OCI-LY3 (cell line): ENCODE data around the gene OARD1.

Source experiments
- H2AFZ ChIP-seq: fragments of 200-600, 300-600 bp; shearing (Covaris generic); 2 replicates; pipeline ENCODE4 v1.6.0; 2014; ENCODE audit warnings: antibody characterized with exemption, low read depth, low read length
- H3K27ac ChIP-seq: fragments of 200-600, 300-600 bp; sonication (generic); 2 replicates; pipeline ENCODE4 v1.5.1; 2014; ENCODE audit warnings: mild to moderate bottlenecking, low read length, moderate library complexity, mixed read lengths
- H3K27me3 ChIP-seq: fragments of 200-600, 300-600 bp; sonication (generic); 2 replicates; pipeline ENCODE4 v1.6.1; 2014; ENCODE audit warnings: low read depth, low read length, mixed read lengths
- H3K36me3 ChIP-seq: fragments of 200-600, 300-600 bp; sonication (generic); replicated peaks from 2 replicates; pipeline ENCODE3; 2014; ENCODE audit warnings: low read depth, low read length, mixed read lengths
- H3K4me1 ChIP-seq: fragments of 300-600, 200-600 bp; sonication (generic); 2 replicates; pipeline ENCODE4 v1.6.1; 2014; ENCODE audit warnings: low read length, mixed read lengths
- H3K4me2 ChIP-seq: fragments of 200-600, 300-600 bp; sonication (generic); 2 replicates; pipeline ENCODE4 v1.6.1; 2014; ENCODE audit warnings: low read length, mixed read lengths
- H3K4me3 ChIP-seq: fragments of 300-600, 200-600 bp; sonication (generic); 2 replicates; pipeline ENCODE4 v1.5.1; 2014; ENCODE audit warnings: antibody characterized with exemption, mild to moderate bottlenecking, low read length, moderate library complexity
- H3K79me2 ChIP-seq: fragments of 300-600, 200-600 bp; shearing (Covaris generic); 2 replicates; pipeline ENCODE4 v1.6.1; 2014; ENCODE audit warnings: mild to moderate bottlenecking, low read length, mixed read lengths
- H3K9ac ChIP-seq: fragments of 300-600, 200-600 bp; shearing (Covaris generic); 2 replicates; pipeline ENCODE4 v1.6.0; 2014; ENCODE audit warnings: mild to moderate bottlenecking, low read length, moderate library complexity
- H3K9me3 ChIP-seq: fragments of 200-600, 300-600 bp; shearing (Covaris generic); 2 replicates; pipeline ENCODE4 v1.6.1; 2014; ENCODE audit warnings: low read length, mixed read lengths; ENCODE audit not compliant: insufficient read depth
- H4K20me1 ChIP-seq: fragments of 200-600, 300-600 bp; sonication (generic); 2 replicates; pipeline ENCODE4 v1.6.1; 2016; ENCODE audit warnings: low read length, mixed read lengths; ENCODE audit not compliant: insufficient read depth
- CTCF ChIP-seq: fragments of 200-600, 300-600 bp; sonication (generic); IDR thresholded peaks from 2 replicates; pipeline ENCODE4 v1.5.1; 2014; ENCODE audit warnings: antibody characterized with exemption, low read length, low read depth
- EZH2phosphoT487 ChIP-seq: fragments of 200-600 bp; shearing (Covaris generic); IDR thresholded peaks from 2 replicates; pipeline ENCODE4 v1.6.1; 2018; ENCODE audit warnings: antibody characterized with exemption, mixed run types, low read depth

OARD1 gene

GRCh38 chr6:41097467-41098090 lies 25.4 kb upstream of the OARD1 start:
- Histone ChIP-seq H3K27me3 (no peaks in the 10 kb centered on the region), H3K4me3 (no peak overlapping the region), H3K36me3 (peaks cover 79% of the 10 kb centered on the region), H3K79me2 (no peaks in the 10 kb centered on the region), H3K9me3 (no peaks in the 10 kb centered on the region), H4K20me1 (no peaks in the 10 kb centered on the region), H3K4me1 (no peaks in the 10 kb centered on the region), H2AFZ (no peak overlapping the region), H3K9ac (no peak overlapping the region), H3K27ac (no peak overlapping the region), H3K4me2 (no peak overlapping the region)
- TF ChIP-seq CTCF (no peak), EZH2phosphoT487 (no peak)

- no peak overlapping the region for H3K4me3 ChIP-seq
- H3K36me3 ChIP-seq = peaks cover 81% of the 10 kb centered on the region
- H4K20me1 ChIP-seq = peaks cover 3% of the 10 kb centered on the region; the same call in 1 of the 2 replicates
- no peaks in the 10 kb centered on the region for H3K9me3 ChIP-seq
- TF ChIP-seq EZH2phosphoT487 = no peak
- TF ChIP-seq CTCF = no peak
- H3K27me3 ChIP-seq = no peaks in the 10 kb centered on the region
- no peak overlapping the region for H3K27ac ChIP-seq
- H3K79me2 ChIP-seq = no peaks in the 10 kb centered on the region
- no peaks in the 10 kb centered on the region for H3K4me1 ChIP-seq
- H3K4me2 ChIP-seq = no peak overlapping the region
- no peak overlapping the region for H2AFZ ChIP-seq
- H3K9ac ChIP-seq = no peak overlapping the region
These were observed 21.6 kb upstream of the OARD1 start for GRCh38 chr6:41093729-41094128.

GRCh38 chr6:41092421-41093140 lies 20.4 kb upstream of the OARD1 start:
- H3K4me3 ChIP-seq = no peak overlapping the region
- H3K79me2 ChIP-seq = no peaks in the 10 kb centered on the region; the same call in 1 of the 2 replicates
- no peak overlapping the region for H3K9ac ChIP-seq
- no peak overlapping the region for H3K27ac ChIP-seq
- H3K36me3 ChIP-seq = peaks cover 69% of the 10 kb centered on the region
- no peaks in the 10 kb centered on the region for H3K27me3 ChIP-seq
- H3K4me1 ChIP-seq = no peaks in the 10 kb centered on the region
- no peak for TF ChIP-seq EZH2phosphoT487
- peak; percentile 55 for TF ChIP-seq CTCF
- peaks cover 3% of the 10 kb centered on the region; the same call in 1 of the 2 replicates for H4K20me1 ChIP-seq
- no peaks in the 10 kb centered on the region for H3K9me3 ChIP-seq
- no peak overlapping the region for H2AFZ ChIP-seq
- H3K4me2 ChIP-seq = no peak overlapping the region
